ENCODE results near the gene ATF7IP2.
"Not testable (repeated sequence)": the region's sequence is repeated elsewhere in the genome, so short reads cannot be mapped to it uniquely, and the experiment has no call there.

ATF7IP2 gene

DNA sequence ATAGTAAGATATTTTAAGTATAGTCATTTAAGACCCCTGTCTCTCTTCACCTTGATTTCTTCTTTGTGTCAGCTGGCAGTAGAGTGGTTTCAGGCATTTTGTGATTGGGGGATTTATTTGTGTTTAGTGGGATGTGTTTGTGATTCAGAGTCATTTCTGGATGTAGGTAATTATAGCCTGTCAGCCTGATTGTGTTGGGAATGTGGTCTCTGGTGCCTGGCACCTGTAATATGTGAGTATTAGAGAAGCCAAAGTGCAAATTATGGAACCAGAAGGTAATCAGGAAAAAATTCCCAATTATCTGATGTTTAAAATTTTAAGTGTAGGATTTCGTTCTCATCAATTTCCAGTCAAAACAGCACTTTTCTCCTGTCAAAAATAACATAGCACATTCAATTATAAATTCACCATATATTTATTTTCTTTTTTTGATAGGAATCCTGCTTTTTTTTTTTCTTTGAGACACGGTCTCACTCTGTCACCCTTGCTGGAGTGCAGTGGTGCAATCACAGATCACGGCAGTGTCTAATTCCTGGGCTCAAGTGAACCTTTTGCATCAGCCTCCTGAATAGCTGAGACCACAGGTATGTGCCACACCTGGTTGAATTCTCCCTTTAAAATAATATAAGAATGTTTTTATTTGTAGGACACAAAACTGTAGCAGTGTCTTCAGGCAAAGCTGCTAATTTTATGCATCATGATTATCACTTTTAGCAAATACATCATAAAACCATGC lies 42.7 kb downstream of the ATF7IP2 start:
- Histone ChIP-seq H3K36me3 (ENCODE audit: insufficient read depth, low read length) (no peaks in the 10 kb centered on the region), H2AFZ (ENCODE audit: low read length) (no peak overlapping the region), H3K4me2 (ENCODE audit: low read depth, low read length, poor library complexity, severe bottlenecking) (no peak overlapping the region), H3K4me3 (ENCODE audit: low read length, poor library complexity, severe bottlenecking) (no peak overlapping the region), H3K79me2 (ENCODE audit: insufficient read depth, low read length) (no peaks in the 10 kb centered on the region), H3K27me3 (ENCODE audit: insufficient read depth, low read length, poor library complexity, severe bottlenecking) (no peaks in the 10 kb centered on the region), H3K9me3 (ENCODE audit: insufficient read depth, low read depth, low read length) (no peaks in the 10 kb centered on the region), H3K4me1 (ENCODE audit: insufficient read depth, low read length, poor library complexity, severe bottlenecking) (no peaks in the 10 kb centered on the region), H3K9ac (ENCODE audit: low read depth, low read length, poor library complexity, severe bottlenecking) (no peak overlapping the region), H4K20me1 (ENCODE audit: insufficient read depth, low read length, poor library complexity, severe bottlenecking) (no peaks in the 10 kb centered on the region), H3K9me2 (replicated peaks; ENCODE audit: low read depth, low read length) (no peaks in the 10 kb centered on the region), H3F3A (ENCODE audit: low read depth) (no peaks in the 10 kb centered on the region)
- no peak for TF ChIP-seq EZH2phosphoT487 (IDR thresholded peaks at IDR 0.05; ENCODE audit: borderline replicate concordance)
- TF ChIP-seq, protein P1, sequence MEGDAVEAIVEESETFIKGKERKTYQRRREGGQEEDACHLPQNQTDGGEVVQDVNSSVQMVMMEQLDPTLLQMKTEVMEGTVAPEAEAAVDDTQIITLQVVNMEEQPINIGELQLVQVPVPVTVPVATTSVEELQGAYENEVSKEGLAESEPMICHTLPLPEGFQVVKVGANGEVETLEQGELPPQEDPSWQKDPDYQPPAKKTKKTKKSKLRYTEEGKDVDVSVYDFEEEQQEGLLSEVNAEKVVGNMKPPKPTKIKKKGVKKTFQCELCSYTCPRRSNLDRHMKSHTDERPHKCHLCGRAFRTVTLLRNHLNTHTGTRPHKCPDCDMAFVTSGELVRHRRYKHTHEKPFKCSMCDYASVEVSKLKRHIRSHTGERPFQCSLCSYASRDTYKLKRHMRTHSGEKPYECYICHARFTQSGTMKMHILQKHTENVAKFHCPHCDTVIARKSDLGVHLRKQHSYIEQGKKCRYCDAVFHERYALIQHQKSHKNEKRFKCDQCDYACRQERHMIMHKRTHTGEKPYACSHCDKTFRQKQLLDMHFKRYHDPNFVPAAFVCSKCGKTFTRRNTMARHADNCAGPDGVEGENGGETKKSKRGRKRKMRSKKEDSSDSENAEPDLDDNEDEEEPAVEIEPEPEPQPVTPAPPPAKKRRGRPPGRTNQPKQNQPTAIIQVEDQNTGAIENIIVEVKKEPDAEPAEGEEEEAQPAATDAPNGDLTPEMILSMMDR (conservative IDR thresholded peaks at IDR 0.05; ENCODE audit: low read length), result no peak

- not testable (repeated sequence) for H3K9me2 ChIP-seq (replicated peaks; ENCODE audit: low read depth, low read length); H3K9ac ChIP-seq (ENCODE audit: low read depth, low read length, poor library complexity, severe bottlenecking); H3K4me1 ChIP-seq (ENCODE audit: insufficient read depth, low read length, poor library complexity, severe bottlenecking); H3F3A ChIP-seq (ENCODE audit: low read depth); H3K4me2 ChIP-seq (ENCODE audit: low read depth, low read length, poor library complexity, severe bottlenecking); H3K79me2 ChIP-seq (ENCODE audit: insufficient read depth, low read length); H3K9me3 ChIP-seq (ENCODE audit: insufficient read depth, low read depth, low read length); H4K20me1 ChIP-seq (ENCODE audit: insufficient read depth, low read length, poor library complexity, severe bottlenecking); H3K27me3 ChIP-seq (ENCODE audit: insufficient read depth, low read length, poor library complexity, severe bottlenecking); H3K4me3 ChIP-seq (ENCODE audit: low read length, poor library complexity, severe bottlenecking); H2AFZ ChIP-seq (ENCODE audit: low read length); H3K36me3 ChIP-seq (ENCODE audit: insufficient read depth, low read length)
These were observed 43.6 kb downstream of the ATF7IP2 start for GRCh38 chr16:10429299-10429969.

DNA sequence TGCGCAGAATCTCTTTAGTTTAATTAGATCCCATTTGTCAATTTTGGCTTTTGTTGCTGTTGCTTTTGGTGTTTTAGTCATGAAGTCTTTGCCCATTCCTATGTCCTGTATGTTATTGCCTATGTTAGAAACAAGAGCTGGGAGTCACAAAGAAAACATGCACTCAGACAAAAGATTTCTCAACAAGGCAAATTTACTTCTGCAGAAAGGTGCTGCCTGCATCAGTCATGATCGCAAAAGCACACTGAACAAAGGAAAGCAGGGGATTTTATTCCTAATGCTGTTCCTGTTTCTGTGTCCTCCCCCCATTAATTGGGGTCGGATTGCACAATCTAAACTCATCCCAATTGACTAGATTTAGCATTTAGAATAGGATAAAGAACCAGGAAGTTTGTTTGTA lies 55.9 kb downstream of the ATF7IP2 start:
- Histone ChIP-seq H3K4me2 (ENCODE audit: low read depth, low read length, poor library complexity, severe bottlenecking) (no peak overlapping the region), H3F3A (ENCODE audit: low read depth) (no peaks in the 10 kb centered on the region), H3K79me2 (ENCODE audit: insufficient read depth, low read length) (no peaks in the 10 kb centered on the region), H3K9me3 (ENCODE audit: insufficient read depth, low read depth, low read length) (no peaks in the 10 kb centered on the region), H3K9me2 (replicated peaks; ENCODE audit: low read depth, low read length) (no peaks in the 10 kb centered on the region), H3K4me3 (ENCODE audit: low read length, poor library complexity, severe bottlenecking) (no peak overlapping the region), H3K4me1 (ENCODE audit: insufficient read depth, low read length, poor library complexity, severe bottlenecking) (no peaks in the 10 kb centered on the region), H2AFZ (ENCODE audit: low read length) (no peak overlapping the region), H3K36me3 (ENCODE audit: insufficient read depth, low read length) (no peaks in the 10 kb centered on the region), H3K9ac (ENCODE audit: low read depth, low read length, poor library complexity, severe bottlenecking) (no peak overlapping the region), H3K27me3 (ENCODE audit: insufficient read depth, low read length, poor library complexity, severe bottlenecking) (no peaks in the 10 kb centered on the region), H4K20me1 (ENCODE audit: insufficient read depth, low read length, poor library complexity, severe bottlenecking) (no peaks in the 10 kb centered on the region)
- TF ChIP-seq, protein P1 (conservative IDR thresholded peaks at IDR 0.05; ENCODE audit: low read length), result no peak
- no peak for TF ChIP-seq EZH2phosphoT487 (IDR thresholded peaks at IDR 0.05; ENCODE audit: borderline replicate concordance)

Data from Loucy (cell line).